NCI-H1417 (cell line): ENCODE results near the gene TMEM54.

Experiments
- DNase-seq, 3 experiments: peaks; one replicate each; lab custom pipeline; 2025; lab: John Stamatoyannopoulos, UW

Gene TMEM54

DNA sequence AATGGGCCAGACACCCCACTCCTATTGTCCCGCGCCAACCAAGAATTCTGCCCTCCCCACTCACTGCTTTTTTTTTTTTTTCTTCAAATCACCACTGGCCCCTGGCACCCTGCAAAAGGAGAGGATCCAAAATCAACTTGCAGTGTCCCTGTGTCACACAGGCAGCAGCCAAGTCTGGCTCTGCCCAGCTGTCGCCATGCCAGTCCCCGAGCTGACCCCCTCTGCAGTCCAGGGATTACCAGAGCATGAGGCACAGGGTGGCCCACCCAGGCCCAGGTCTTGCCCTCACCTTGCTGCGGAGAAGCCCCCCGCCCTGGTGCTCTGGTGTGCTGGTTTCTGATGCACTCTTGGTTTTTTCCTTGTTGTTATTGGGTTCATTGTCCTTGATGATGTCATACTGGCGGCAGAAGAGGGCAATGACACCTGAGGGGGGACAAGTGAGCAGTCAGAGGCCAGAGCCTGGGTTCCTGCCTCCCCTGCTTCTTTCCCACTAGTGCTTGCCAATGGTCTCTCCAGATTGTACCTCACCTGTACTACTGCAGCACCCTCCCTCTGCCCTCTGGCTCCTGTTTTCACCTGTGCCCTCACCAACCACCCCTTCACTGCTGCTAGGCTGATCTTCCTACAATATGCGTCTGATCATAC, 36.7 kb downstream of the TMEM54 start:
- no peak for DNase-seq

GRCh38 chr1:32863881-32864245, 37.3 kb downstream of the TMEM54 start:
- no peak for DNase-seq

DNA sequence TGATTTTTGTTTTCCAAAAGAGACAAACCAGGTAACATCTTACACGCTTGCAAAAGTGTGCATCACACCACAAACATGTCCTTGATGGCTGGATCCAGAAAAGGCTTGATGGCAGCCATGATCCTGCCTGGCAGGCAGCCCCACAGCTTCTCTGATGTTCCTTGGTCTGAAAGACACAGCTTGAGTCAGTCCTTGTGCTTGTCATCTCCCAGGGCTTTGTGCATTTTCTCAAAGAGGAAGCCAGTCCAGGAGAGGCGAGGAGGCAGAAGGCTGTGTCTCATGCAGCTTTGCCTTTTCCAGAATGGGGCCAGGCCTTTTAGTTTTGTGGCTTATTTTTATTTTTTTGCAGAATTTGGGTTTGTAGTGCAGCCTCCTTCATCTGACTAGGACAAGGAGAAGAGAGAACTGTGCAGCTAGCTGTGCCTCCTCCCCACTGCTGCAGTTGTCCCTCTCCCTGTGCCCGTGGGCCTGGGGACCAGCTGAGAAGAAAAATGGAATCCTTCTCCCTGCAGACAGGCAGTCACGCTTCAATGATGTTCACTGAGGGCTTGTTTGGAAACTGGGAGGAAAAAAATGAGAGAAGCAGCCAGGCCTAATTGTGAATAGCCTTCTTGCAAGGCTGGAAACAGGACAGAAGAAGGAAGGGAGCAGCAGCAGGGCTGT, 37.8 kb downstream of the TMEM54 start:
- peak in 1 of 3 experiments; percentile 29 for DNase-seq

DNA sequence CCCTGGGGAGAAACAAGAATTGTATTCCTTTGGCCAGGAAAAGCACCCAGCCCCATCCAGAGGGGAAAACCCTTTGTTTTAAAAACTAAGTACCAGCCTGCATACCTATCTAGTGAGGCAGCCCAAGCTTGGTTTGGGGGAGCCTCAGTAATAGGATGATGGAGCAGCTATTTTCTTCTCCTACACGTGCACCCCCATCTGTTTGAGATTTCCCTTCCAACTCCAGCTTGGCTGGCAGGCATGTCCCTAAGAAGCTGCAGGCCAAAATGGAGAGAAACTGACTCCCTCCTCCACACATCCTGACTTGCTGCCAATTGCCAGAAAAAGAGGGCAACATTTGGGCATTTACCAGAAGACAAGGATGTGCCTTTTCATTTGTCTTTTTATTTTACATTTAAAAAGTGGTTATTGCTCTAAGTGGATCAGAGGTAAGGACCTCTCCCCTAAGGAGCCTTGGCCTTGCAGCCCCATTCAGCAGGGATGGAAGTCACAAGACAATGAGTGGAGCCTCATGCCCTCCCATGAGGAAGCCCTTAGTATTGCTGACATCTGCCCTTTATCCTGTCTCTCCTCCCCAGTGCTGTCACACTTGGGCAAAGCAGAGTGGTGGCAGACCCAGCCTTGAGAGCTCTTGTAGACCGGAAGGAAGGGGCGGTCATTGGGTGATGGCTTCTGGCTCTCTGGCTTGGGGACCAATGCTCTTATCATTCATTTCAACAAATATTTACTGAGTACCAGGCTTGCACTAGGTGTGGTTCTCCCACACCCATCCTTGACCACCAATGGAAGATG, 39.1 kb downstream of the TMEM54 start:
- no peak for DNase-seq

DNA sequence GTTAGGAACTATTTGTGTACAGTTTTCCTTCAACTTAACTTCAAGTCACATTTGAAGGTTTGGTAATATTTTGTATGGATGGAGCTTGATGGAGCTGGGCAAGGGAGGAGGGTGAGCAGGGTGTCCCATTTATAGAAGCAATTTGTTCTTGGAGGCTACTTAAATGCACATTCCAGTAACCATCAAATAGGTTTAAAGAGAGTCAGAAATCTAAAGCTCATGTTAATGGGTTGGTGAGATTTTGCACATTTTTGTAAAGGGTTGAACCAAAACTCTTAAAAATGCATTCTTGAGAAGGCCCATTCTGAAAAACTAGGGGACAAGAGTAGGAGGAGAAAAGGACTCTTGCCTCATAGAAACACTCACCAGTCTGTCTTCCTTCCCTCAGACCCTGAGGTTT, 40.6 kb downstream of the TMEM54 start:
- DNase-seq: no peak

DNA sequence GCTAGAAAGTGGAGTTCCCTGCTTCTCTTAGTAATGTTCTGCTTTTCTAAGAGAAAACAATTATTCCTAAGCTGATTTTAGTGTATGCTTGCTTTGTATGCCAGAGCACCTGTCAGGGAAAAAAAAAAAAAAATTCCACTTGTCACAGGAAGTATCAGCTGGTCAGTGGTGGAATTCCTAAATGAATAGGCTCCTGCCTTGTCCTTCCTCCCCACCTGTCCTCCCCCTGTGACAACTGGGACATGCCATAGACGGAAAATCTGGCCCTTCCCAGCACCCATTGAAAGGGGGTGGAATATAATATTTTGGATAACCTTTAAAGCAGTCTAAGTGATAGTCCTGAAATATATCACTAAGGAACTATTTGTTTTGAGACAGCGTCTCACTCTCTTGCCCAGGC, 41.3 kb downstream of the TMEM54 start:
- DNase-seq: no peak

DNA sequence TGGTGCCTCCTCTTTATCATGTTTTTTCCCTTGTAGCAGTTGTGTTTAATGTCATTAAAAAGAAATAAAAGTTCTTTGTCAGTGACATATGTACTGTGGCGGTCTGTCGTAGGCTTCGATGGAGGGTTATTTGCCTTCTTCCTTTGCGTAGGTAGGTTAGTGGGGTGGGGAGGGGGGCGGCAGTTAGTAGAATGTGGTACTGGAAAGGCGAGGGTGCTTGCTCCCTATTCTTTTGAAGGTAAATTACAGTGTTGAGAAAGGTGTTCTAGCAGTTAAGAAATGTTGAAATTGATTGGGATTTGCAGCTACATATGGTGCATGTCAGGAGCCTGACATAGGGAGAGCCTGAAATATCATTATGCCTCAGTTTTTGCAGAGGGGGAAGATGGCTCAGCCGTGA, 42.4 kb downstream of the TMEM54 start:
- DNase-seq: no peak

- no peak for DNase-seq
Observed at GRCh38 chr1:32858136-32858535, 43.1 kb downstream of the TMEM54 start.

GRCh38 chr1:32855861-32856617, 45.1 kb downstream of the TMEM54 start:
- no peak for DNase-seq

DNA sequence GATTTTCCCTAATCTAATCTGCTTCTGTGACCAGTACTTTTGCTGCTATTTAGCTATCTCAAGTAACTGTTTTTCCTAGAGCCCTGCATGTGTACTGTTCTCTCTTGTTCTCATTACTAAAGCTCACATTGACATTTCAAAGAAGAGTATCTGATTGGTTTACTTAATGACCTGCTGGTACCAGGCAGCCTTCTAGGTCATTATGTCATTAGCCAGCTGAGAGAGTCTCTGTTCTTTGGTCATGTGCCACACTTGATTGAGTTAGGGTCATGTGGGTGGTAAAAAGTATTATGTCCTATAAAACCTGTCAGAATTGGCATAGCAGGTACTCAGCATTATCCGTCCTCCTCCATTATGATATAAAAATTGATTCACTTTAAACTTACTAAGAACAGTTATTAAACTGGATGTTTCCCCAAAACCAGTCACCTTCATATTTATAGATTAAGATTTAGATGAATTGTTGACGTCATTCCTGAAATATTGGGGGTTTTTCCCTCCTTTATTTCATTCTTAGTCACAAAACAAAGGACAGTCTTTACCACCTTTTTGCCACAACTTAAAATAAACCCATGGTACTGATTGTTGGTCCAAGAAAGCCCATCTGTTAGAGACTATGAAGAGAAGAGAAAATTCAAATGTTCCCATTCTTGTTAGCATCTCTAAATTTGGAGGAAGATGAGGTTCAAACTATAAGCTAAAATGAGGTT, 52.7 kb downstream of the TMEM54 start:
- DNase-seq: peak in 2 of 3 experiments; percentile 17 to 74
